NT2/D1 (cell line): ENCODE data around the gene IFT20.

ENCODE experiments used
- YY1 ChIP-seq: IDR thresholded peaks from 2 replicates; pipeline ENCODE4 v1.6.1; 2011; ENCODE audit not compliant: insufficient read length, insufficient read depth
- ZNF274 ChIP-seq: IDR thresholded peaks from 2 replicates; pipeline ENCODE4 v1.6.1; 2011; ENCODE audit warnings: mild to moderate bottlenecking, low read depth, low read length

DNA sequence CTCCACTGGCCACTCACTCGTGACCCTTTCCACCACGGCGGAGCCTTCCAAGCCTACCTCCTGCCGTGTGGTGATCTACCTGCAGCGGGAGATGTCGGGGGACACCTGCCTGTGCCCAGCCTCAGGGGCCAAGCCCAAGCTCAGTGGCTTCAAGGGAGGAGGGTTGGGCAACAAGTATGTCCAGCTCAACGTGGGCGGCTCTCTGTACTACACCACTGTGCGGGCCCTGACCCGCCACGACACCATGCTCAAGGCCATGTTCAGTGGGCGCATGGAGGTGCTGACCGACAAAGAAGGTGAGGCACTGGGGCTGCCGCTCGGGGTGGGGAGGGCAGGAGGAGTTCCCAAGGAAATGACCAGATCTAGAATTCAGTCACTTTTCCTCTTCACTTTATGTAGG is 4.2 kb upstream of the IFT20 start:
- TF ChIP-seq YY1 (no peak), ZNF274 (no peak)
